ENCODE measurements around the gene EFCC1. TPM values are rescaled to one million over a fixed set of nuclear protein-coding genes. Genes with fewer than 3 reads are reported as not detected.

Gene EFCC1
- total RNA-seq, 8 experiments from 2014 or later, result 0.09 to 10.5 (median 0.29) TPM; not detected in 1

DNA sequence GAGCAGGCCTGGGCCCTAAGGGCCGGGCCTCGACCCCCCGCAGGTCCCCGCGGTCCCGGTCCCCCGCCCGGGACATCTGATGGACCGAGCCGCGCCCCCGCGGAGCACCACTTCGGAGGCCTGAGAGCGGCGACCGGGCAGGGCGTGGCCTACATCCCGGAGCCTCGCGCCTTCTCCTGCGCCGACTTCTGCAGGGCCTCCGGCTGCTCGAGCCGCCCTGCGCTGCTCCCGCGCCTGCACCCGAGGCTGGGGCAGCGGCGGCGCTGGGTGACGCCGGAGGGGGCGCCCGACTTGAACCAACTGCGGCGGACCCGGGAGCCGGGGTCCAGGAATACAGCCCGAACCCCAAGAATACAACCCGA, 44.6 kb downstream of the EFCC1 start:
- in situ Hi-C loops (cut with MboI; ENCODE audit: low pct_unique_long_range_greater_than_20kb in 2 of 9, low sequenced_read_pairs in 9 of 9, unreplicated experiment in 9 of 9), result no loop called here
- H3K27ac ChIP-seq, result no peak overlapping the region
- 0 to 35% (median 0%) methylated on average over 2 to 8 of the region's 43 CpGs; no CpG with 5 or more reads in 6 of the 10 experiments for WGBS, 10 experiments
- ATAC-seq (replicated peaks in 6 of 8), result peak in 4 of 8 experiments; percentile 33 to 97 (median 80)
- no peaks in the 10 kb centered on the region for H3K4me1 ChIP-seq (replicated peaks in 1 of 2)
- H3K4me3 ChIP-seq, result no peak overlapping the region

DNA sequence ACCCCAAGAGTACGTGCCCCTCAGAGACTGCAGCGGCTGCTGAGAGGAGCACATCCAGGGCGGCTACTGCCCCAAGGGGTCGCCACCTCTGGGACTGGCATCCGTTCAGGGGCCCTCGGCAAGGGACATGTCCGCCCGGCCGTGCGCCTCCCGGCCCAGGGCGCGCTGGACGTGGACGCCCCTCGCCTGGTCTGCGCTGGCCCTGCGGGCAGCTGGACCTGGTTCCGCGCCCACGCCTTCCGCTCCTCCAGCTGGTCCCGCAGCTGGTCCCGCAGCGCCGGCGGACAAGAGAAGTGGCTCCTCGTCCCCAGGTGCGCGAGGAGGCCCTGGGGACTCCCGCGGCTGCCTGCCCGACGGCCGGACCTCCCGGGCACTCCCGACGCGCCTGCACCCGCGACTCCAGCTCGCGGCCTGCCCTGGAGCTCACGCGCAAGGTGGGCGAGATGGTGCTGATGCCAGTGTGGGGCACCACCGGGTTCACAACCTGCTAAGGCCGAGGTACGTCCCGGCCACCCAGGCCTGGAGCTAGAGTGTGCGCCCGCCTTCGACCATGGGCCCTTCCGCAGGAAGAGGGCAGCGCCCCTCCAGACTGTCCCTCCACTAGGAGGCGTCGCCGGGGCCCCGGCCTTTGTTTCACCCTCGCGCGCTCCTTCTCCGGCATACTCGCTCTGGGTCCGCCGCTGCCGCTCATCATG, 45.1 kb downstream of the EFCC1 start:
- WGBS, 10 experiments, result 47% methylated on average over 11 of the region's 67 CpGs; no CpG with 5 or more reads in 9 of the 10 experiments
- peak in 2 of 8 experiments; percentile 45 to 53 for ATAC-seq (replicated peaks in 6 of 8)
- Histone ChIP-seq H3K27ac (no peak overlapping the region), H3K4me1 (replicated peaks in 1 of 2) (no peaks in the 10 kb centered on the region), H3K4me3 (no peak overlapping the region)
- in situ Hi-C loops (cut with MboI; ENCODE audit: low pct_unique_long_range_greater_than_20kb in 2 of 9, low sequenced_read_pairs in 9 of 9, unreplicated experiment in 9 of 9), result no loop called here

DNA sequence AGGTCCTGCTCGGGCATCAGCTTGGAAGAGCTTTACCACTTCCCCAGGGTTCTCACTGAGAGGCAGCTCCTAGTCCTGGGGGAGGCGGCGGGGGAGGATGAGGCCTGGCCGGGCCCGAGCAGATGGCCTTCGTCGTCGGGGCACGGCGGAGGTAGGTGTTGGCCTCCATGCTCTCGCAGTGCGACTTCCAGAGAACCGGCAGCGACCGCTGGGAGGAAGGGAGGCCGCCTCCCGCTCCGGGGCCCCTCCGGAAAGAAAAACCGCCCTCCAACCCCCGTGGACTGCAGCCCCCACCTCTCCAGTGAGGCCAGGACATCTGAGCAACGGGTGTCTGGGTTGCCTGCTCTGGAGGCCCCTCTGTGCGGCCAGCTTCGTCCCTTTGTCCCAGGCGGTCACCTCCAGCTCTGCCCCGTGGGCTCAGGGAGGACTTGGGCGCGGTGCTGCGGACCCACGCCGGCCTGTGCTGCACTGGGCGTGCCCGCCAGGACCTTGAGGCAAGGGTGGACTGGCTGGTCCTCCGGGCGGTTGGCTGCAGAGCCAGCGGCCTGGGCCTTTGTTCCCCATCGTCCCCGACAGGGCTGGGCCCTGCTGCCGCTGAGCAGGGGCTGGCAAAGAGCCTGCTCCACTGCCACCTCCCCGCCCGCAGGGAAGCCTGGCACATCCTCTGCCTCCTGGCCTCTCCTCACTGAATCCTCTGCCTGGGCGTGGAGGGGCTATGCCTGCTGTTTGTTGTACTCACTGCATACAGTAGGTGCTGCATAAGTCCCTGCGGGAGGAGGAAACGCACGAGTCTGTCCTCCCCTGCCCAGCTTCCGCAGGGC, 45.8 kb downstream of the EFCC1 start:
- in situ Hi-C loops (cut with MboI; ENCODE audit: low pct_unique_long_range_greater_than_20kb in 2 of 9, low sequenced_read_pairs in 9 of 9, unreplicated experiment in 9 of 9), result no loop called here
- Histone ChIP-seq H3K27ac (no peak overlapping the region), H3K4me3 (no peak overlapping the region), H3K4me1 (replicated peaks in 1 of 2) (no peaks in the 10 kb centered on the region)
- 61 to 95% (median 87%) methylated on average over 2 to 25 of the region's 46 CpGs; no CpG with 5 or more reads in 6 of the 10 experiments for WGBS, 10 experiments
- no peak for ATAC-seq (replicated peaks in 6 of 8)

DNA sequence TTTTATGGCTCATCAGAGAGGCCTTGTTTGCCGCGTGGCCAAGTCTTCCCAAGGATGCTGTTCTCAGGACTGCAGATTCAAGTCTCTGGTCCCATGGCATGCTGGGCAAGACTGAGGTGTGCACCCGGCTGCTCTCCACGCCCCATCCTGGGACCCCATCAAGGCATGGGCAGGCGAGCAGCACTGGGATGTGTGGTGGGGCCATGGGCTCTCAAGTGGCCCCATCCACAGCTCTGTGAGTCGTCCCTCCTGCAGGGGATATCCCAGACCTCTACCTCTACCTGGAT, 46.4 kb downstream of the EFCC1 start:
- 67 to 100% methylated on average over 1 of the region's 6 CpGs; no CpG with 5 or more reads in 8 of the 10 experiments for WGBS, 10 experiments

DNA sequence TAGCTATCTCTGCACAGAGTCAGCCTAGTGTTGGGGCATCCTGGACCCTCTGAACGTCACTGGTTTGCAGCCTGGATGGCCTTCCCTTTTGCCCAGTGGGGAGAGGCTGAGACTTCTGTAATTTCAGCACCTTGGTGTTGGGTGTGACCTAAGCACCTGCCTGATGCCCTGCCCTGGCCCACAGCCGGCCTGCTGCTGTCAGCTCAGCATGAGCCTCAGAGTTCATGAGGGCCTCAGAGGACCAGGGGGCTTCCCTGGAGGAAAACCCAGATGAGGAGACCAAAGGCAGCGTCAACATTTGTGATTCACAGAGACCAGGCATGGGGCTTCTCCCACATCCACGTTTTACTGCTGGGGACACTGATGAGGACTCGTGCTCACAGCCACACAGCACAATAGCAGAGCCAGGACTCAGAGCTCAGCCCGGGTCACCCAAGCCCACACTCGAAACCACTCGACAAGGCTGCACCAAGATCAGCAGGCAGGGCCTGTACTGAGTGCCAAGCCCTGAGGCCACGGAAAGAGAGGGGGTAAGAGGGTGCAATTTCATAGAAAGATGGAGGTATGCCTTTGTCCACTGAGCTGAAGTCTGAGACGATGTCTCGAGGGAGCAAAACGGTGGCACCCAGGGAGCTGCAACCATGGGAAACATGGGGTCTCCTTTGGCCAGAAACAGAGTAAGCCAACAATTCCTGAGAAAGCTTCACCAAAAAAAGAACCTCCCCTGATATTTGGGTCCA, 49.6 kb downstream of the EFCC1 start:
- 67 to 100% (median 80%) methylated on average over 1 to 12 of the region's 12 CpGs; no CpG with 5 or more reads in 1 of the 10 experiments for WGBS, 10 experiments
- Histone ChIP-seq H3K27ac (no peak overlapping the region), H3K4me3 (no peak overlapping the region), H3K4me1 (replicated peaks in 1 of 2) (peaks cover 0 to 6% of the 10 kb centered on the region in 2 donors)
- no peak for ATAC-seq (replicated peaks in 6 of 8)
- in situ Hi-C loops (cut with MboI; ENCODE audit: low pct_unique_long_range_greater_than_20kb in 2 of 9, low sequenced_read_pairs in 9 of 9, unreplicated experiment in 9 of 9), result no loop called here

More for the DNA sequence above, 46.4 kb downstream of the EFCC1 start:
- H3K27ac ChIP-seq, result no peak overlapping the region
- no peak for ATAC-seq (replicated peaks in 6 of 8)
- in situ Hi-C loops (cut with MboI; ENCODE audit: low pct_unique_long_range_greater_than_20kb in 2 of 9, low sequenced_read_pairs in 9 of 9, unreplicated experiment in 9 of 9), result no loop called here
- H3K4me3 ChIP-seq, result no peak overlapping the region
- no peaks in the 10 kb centered on the region for H3K4me1 ChIP-seq (replicated peaks in 1 of 2)

DNA sequence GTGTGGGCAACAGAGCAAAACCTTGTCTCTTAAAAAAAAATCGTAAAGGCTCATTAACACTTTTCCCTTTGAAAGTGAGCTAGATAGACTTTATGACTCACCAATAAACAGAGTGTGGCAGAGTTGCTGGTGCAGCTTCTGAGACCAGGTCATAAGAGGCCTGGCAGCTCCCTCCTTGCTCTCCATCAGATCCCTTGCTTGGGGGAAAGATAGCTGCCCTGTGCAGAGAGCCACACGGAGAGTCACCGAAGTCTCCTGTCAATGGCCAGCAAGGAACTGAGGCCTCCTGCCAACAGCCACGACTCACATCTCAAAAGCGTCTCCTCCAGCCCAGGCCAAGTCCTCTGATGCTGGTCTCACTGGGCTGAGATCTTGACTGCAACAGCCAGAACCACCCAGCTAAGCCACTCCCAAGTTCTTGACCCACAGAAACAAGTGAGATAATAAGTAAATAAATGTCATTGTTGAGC, 50.8 kb downstream of the EFCC1 start:
- WGBS, 10 experiments, result 0 to 83% (median 57%) methylated on average over 1 to 3 of the region's 5 CpGs; no CpG with 5 or more reads in 4 of the 10 experiments
- Histone ChIP-seq H3K4me1 (replicated peaks in 1 of 2) (peaks cover 0 to 6% of the 10 kb centered on the region in 2 donors), H3K4me3 (no peak overlapping the region), H3K27ac (no peak overlapping the region)
- in situ Hi-C loops (cut with MboI; ENCODE audit: low pct_unique_long_range_greater_than_20kb in 2 of 9, low sequenced_read_pairs in 9 of 9, unreplicated experiment in 9 of 9), result no loop called here
- ATAC-seq (replicated peaks in 6 of 8), result peak in 2 of 8 experiments; percentile 31 to 35

DNA sequence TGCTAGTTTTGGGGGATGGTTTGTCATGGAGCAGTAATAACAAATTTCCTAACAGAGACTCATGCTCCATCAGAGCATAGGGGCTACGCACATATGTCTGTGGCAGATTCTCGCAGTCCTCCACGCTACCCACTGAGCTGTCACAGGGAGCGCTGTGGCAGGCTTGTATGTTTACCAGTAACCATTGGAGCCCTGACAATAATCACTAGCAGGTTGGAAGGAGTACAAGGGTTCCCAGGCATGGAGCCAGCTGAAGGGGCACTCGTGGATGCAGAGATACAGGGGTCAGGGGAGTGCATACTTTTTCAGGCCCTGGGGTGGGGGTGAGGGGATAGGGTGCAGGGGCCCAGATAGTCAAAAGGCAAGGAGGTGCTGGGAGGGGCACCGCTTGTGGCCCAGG, 51.6 kb downstream of the EFCC1 start:
- 90 to 100% (median 95%) methylated on average over 1 to 4 of the region's 6 CpGs; no CpG with 5 or more reads in 5 of the 10 experiments for WGBS, 10 experiments

DNA sequence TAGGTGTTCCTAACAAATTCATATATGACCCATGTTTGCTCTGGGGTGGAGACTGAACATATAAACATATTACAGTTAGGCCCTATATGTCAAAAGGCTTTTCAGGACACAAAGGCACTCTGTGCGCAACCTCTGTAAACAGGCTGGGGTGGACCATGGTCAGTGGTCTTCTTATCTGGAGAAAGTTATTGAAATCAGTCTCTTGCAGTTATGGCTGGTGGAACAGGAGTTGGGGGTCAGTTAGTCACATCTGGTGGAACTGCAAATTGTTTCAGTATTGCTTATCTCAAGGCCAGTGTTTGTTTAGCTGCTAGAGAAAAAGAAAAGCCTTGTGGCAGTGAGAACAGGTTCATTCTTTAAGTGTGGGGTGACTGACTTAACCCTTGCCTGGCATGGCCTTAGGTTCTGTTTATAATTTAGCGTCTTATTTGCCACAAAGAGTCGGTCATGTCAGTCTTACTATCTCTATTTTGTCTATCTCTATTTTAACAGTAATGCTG, 53.6 kb downstream of the EFCC1 start:
- WGBS, 10 experiments, result 60 to 100% (median 90%) methylated on average over 1 to 3 of the region's 3 CpGs; no CpG with 5 or more reads in 2 of the 10 experiments
- H3K4me3 ChIP-seq, result no peak overlapping the region
- ATAC-seq (replicated peaks in 6 of 8), result no peak
- no peak overlapping the region for H3K27ac ChIP-seq
- H3K4me1 ChIP-seq (replicated peaks in 1 of 2), result peaks cover 0 to 6% of the 10 kb centered on the region in 2 donors
- in situ Hi-C loops (cut with MboI; ENCODE audit: low pct_unique_long_range_greater_than_20kb in 2 of 9, low sequenced_read_pairs in 9 of 9, unreplicated experiment in 9 of 9), result no loop called here

More for the DNA sequence above, 51.6 kb downstream of the EFCC1 start:
- no peak overlapping the region for H3K4me3 ChIP-seq
- peak in 3 of 8 experiments; percentile 46 to 79 (median 51) for ATAC-seq (replicated peaks in 6 of 8)
- no peak overlapping the region for H3K27ac ChIP-seq
- in situ Hi-C loops (cut with MboI; ENCODE audit: low pct_unique_long_range_greater_than_20kb in 2 of 9, low sequenced_read_pairs in 9 of 9, unreplicated experiment in 9 of 9), result no loop called here
- peaks cover 0 to 6% of the 10 kb centered on the region in 2 donors for H3K4me1 ChIP-seq (replicated peaks in 1 of 2)

DNA sequence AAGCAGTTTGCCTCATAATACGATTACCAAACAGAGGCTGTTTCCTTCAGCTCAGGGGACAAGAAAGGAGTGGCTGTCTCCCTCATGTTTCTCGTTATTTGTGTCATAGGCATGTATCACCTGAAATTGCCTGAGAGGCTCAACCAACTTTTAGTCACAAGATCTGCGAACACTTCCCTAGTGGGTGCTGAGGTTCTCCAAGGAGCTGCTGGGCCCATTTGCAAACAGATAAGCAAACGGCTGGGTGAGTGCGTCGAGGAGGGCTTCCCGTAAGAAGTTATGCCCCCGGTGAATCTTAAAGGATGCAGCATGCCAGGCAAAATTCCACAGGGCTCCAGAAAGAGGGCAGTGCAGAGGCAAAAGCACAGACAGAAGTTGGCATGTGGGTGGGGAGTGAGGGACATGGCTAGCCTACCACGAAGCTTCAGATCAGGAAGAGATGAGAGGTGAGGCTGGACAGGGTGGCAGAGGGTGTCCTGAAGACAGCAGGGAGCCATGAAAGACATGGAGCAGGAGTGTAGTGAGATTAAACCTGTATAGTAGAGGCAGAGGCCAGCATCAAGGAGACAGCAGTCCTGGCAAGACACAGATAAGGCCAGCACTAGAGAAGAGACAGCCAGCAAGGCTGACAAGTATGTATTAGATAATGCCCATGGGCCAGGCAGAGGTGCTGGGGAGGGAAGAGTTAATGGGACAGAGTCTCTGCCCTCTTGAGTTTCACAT, 55.5 kb downstream of the EFCC1 start:
- in situ Hi-C loops (cut with MboI; ENCODE audit: low pct_unique_long_range_greater_than_20kb in 2 of 9, low sequenced_read_pairs in 9 of 9, unreplicated experiment in 9 of 9), result no loop called here
- no peak overlapping the region for H3K4me3 ChIP-seq
- 23 to 80% (median 57%) methylated on average over 2 to 9 of the region's 9 CpGs; no CpG with 5 or more reads in 2 of the 10 experiments for WGBS, 10 experiments
- ATAC-seq (replicated peaks in 6 of 8), result no peak
- H3K4me1 ChIP-seq (replicated peaks in 1 of 2), result peaks cover 0 to 6% of the 10 kb centered on the region in 2 donors
- H3K27ac ChIP-seq, result no peak overlapping the region

DNA sequence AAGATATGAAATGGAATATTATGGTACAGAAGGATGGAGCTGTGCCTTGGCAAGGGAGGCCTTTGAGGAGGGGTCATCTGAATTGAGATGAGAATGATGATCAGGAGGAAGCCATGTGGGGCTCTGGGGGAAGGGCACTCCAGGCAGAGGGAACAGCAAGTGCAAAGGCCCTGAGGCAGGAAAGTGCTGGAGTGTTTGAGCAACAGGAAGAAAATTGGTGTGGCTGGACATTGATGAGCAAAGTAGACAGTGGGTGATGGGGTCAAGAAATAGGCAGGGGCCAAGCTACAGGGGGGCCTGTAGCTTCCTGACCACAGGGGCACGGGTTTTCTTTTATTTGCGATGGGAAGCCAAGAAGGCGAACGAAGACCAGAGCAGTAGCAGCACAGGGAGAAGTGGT, 56.1 kb downstream of the EFCC1 start:
- 76 to 93% (median 83%) methylated on average over 1 to 4 of the region's 4 CpGs; no CpG with 5 or more reads in 5 of the 10 experiments for WGBS, 10 experiments
- in situ Hi-C loops (cut with MboI; ENCODE audit: low pct_unique_long_range_greater_than_20kb in 2 of 9, low sequenced_read_pairs in 9 of 9, unreplicated experiment in 9 of 9), result no loop called here
- ATAC-seq (replicated peaks in 6 of 8), result no peak
- H3K4me3 ChIP-seq, result no peak overlapping the region
- peaks cover 0 to 6% of the 10 kb centered on the region in 2 donors for H3K4me1 ChIP-seq (replicated peaks in 1 of 2)
- H3K27ac ChIP-seq, result no peak overlapping the region

DNA sequence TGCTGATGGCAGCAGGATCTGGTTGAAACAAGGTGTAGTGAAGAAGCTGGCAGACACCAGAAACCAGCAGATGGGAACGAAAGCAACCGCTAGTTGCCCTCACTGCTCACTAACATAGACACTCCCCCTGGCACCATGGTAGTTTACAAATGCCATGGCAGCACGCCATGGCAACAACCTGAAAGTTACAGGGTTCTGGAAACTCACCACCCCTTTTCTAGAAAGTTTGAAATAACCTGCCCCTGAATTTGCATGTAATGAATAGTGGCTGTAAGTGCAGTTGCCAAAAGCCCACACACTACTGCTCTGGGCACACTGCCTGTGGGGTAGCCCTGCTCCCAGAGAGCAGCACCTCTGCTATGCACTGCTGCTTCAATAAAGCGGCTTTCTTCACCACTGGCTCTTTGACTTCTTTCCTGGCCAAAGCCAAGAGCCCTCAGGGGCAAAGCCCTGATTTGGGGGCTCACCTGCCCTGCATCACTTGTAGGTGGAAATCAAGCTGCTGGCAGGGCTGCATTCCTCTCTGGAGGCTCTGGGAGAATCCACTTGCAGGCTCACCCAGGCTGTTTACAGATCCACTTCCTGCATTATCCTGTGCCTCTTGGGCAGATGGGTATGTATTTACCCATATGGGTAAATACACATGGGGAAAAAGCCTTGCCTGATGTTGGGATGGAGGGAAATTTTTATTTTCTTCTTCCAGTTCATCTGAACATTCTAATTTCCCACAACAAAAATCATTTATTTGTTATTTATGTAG, 57.5 kb downstream of the EFCC1 start:
- no peak overlapping the region for H3K4me3 ChIP-seq
- in situ Hi-C loops (cut with MboI; ENCODE audit: low pct_unique_long_range_greater_than_20kb in 2 of 9, low sequenced_read_pairs in 9 of 9, unreplicated experiment in 9 of 9), result no loop called here
- no peak overlapping the region for H3K27ac ChIP-seq
- peak in 4 of 8 experiments; percentile 63 to 82 (median 74) for ATAC-seq (replicated peaks in 6 of 8)
- 42 to 71% (median 60%) methylated on average over 1 to 4 of the region's 4 CpGs; no CpG with 5 or more reads in 3 of the 10 experiments for WGBS, 10 experiments
- peaks cover 0 to under 1% of the 10 kb centered on the region in 2 donors for H3K4me1 ChIP-seq (replicated peaks in 1 of 2)

Measured in motor neuron (in vitro differentiated cells).